ENCODE results near the gene ARFGEF3. TPM values are rescaled to one million over a fixed set of nuclear protein-coding genes. Genes with fewer than 3 reads are reported as not detected.
"Not testable (repeated sequence)": the region's sequence is repeated elsewhere in the genome, so short reads cannot be mapped to it uniquely, and the experiment has no call there.

ARFGEF3 gene
- total RNA-seq, 1 donor from 2014 or later: 3.8 TPM

DNA sequence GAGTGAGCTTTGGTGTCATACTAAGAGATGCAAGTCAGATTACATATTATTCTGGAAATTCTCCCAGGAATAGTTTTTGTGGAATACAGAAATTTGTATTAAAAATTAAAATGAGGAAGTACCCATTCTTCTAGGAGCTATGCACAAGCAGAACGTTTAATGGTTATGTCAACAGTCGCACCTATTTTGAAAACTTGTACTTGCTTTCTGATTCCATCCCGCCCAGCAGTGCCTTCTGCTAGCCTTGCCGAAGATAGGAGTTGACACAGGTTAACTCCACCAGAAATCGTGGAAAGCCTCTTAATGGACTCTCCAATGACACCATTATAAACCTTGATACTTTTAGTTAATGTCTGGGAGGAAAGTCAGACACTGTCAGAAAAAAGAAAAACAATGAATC, 49.9 kb downstream of the ARFGEF3 start:
- Mint-ChIP-seq H3K36me3 (no peaks in the 10 kb centered on the region), H3K9me3 (no peaks in the 10 kb centered on the region), H3K4me1 (peaks cover 6% of the 10 kb centered on the region), H3K4me3 (no peak overlapping the region), H3K27ac (no peak overlapping the region), H3K27me3 (ENCODE audit: insufficient read depth, low read depth) (no peaks in the 10 kb centered on the region)
- DNase-seq (ENCODE audit: low spot score): no peak
- no peaks in the 10 kb centered on the region for H3K4me1 ChIP-seq
- H3K36me3 ChIP-seq: no peaks in the 10 kb centered on the region
- TF ChIP-seq, protein P1, sequence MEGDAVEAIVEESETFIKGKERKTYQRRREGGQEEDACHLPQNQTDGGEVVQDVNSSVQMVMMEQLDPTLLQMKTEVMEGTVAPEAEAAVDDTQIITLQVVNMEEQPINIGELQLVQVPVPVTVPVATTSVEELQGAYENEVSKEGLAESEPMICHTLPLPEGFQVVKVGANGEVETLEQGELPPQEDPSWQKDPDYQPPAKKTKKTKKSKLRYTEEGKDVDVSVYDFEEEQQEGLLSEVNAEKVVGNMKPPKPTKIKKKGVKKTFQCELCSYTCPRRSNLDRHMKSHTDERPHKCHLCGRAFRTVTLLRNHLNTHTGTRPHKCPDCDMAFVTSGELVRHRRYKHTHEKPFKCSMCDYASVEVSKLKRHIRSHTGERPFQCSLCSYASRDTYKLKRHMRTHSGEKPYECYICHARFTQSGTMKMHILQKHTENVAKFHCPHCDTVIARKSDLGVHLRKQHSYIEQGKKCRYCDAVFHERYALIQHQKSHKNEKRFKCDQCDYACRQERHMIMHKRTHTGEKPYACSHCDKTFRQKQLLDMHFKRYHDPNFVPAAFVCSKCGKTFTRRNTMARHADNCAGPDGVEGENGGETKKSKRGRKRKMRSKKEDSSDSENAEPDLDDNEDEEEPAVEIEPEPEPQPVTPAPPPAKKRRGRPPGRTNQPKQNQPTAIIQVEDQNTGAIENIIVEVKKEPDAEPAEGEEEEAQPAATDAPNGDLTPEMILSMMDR (IDR thresholded peaks at IDR 0.05): no peak
- TF ChIP-seq EZH2phosphoT487 (IDR thresholded peaks at IDR 0.05) (no peak), EZH2 (IDR thresholded peaks at IDR 0.05) (no peak)
- no peak overlapping the region for H3K4me3 ChIP-seq
- H3K79me2 ChIP-seq (ENCODE audit: low read depth): no peaks in the 10 kb centered on the region
- no peak overlapping the region for H3K9ac ChIP-seq
- no peaks in the 10 kb centered on the region for H3K9me3 ChIP-seq (ENCODE audit: low read depth)
- no peak overlapping the region for H2AFZ ChIP-seq (replicated peaks)
- no peak overlapping the region for H3K27ac ChIP-seq
- no peaks in the 10 kb centered on the region for H3F3A ChIP-seq (ENCODE audit: low read depth)
- no peak overlapping the region for H3K4me2 ChIP-seq
- no peaks in the 10 kb centered on the region for H3K27me3 ChIP-seq
- H4K20me1 ChIP-seq (ENCODE audit: low read depth): no peaks in the 10 kb centered on the region

DNA sequence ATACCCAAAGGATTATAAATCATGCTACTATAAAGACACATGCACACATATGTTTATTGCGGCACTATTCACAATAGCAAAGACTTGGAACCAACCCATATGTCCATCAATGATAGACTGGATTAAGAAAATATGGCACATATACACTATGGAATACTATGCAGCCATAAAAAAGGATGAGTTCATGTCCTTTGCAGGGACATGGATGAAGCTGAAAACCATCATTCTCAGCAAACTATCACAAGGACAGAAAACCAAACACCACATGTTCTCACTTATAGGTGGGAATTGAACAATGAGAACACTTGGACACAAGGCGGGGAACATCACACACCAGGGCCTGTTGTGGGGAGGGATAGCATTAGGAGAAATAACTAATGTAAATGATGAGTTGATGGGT, 50.8 kb downstream of the ARFGEF3 start:
- H3K27me3 Mint-ChIP-seq (ENCODE audit: insufficient read depth, low read depth); H3F3A ChIP-seq (ENCODE audit: low read depth); H4K20me1 ChIP-seq (ENCODE audit: low read depth); H3K36me3 Mint-ChIP-seq; H3K4me1 Mint-ChIP-seq; H3K4me3 ChIP-seq; H3K4me2 ChIP-seq; H3K36me3 ChIP-seq; H3K9ac ChIP-seq; H3K4me3 Mint-ChIP-seq; H3K9me3 Mint-ChIP-seq; H3K27ac ChIP-seq; H3K79me2 ChIP-seq (ENCODE audit: low read depth); H2AFZ ChIP-seq (replicated peaks); H3K9me3 ChIP-seq (ENCODE audit: low read depth); H3K27ac Mint-ChIP-seq; DNase-seq (ENCODE audit: low spot score); H3K4me1 ChIP-seq; H3K27me3 ChIP-seq: not testable (repeated sequence)

DNA sequence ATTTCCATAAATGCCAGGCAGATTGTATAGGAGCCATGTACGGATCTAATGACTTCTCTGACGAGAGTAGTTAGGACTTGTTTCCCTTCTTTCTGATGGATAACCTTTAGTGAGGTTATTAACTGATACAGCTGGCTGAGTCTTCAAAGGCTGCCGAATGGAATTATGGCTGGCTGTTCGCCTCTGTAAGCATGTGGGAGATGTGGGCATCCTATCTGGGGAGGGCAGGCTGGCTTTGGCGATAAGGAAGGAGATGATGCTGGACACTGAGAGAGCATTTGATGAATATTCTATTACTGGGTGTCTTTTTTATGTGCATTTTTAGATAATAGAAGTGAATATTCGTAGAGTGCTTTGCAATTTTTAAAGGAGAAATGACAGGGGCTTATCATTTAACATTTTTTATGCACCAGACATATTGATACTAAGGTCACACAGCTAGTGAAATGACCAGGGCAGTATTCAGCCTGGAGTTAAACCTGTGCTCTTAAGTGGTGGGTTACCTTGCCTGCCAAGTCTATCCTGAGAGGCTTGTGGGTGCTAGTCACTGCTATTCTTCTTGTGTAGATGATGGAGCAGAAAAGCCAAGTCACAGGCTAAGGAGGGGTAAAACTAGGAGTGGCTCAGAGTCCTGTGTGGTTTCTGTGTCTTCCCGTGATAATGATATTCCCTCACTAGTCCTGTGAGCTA, 53.5 kb downstream of the ARFGEF3 start:
- peaks cover 2% of the 10 kb centered on the region for H3K27me3 Mint-ChIP-seq (ENCODE audit: insufficient read depth, low read depth)
- Histone ChIP-seq H3K4me1 (no peaks in the 10 kb centered on the region), H3K9ac (no peak overlapping the region), H3K27me3 (no peaks in the 10 kb centered on the region), H3K4me2 (no peak overlapping the region), H3K27ac (no peak overlapping the region), H3K36me3 (no peaks in the 10 kb centered on the region), H3K79me2 (ENCODE audit: low read depth) (no peaks in the 10 kb centered on the region), H4K20me1 (ENCODE audit: low read depth) (no peaks in the 10 kb centered on the region), H3K9me3 (ENCODE audit: low read depth) (no peaks in the 10 kb centered on the region), H2AFZ (replicated peaks) (no peak overlapping the region), H3F3A (ENCODE audit: low read depth) (no peaks in the 10 kb centered on the region), H3K4me3 (no peak overlapping the region)
- TF ChIP-seq EZH2 (IDR thresholded peaks at IDR 0.05): no peak
- no peak for TF ChIP-seq EZH2phosphoT487 (IDR thresholded peaks at IDR 0.05)
- TF ChIP-seq, protein P1 (IDR thresholded peaks at IDR 0.05): no peak
- no peak overlapping the region for H3K4me3 Mint-ChIP-seq
- H3K9me3 Mint-ChIP-seq: no peaks in the 10 kb centered on the region
- H3K27ac Mint-ChIP-seq: no peak overlapping the region
- H3K4me1 Mint-ChIP-seq: no peaks in the 10 kb centered on the region
- no peaks in the 10 kb centered on the region for H3K36me3 Mint-ChIP-seq
- no peak for DNase-seq (ENCODE audit: low spot score)

DNA sequence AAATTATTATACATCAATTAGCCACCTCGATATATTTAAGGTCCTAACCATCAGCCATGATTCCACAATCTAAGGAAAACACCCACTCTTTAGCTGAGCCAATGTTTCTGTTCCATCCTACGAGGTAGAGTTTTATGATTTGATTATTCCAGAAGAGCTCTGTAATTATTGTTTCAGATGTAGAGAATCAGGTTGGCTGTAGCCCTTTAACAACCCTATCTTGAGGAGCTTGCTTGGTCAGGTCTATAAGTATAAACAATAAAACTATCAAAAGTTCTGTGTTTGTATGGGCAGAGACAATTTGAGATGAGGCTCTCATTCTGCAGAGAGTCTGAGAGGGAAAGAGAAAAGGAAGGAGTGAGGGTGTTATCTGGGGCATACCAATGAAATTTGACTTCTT, 56.7 kb downstream of the ARFGEF3 start, which contains the start of gene PBOV1:
Gene PBOV1 (minus strand): TSS at position 43 of the 400 bp plus-strand sequence. CDS start 96 bp downstream, outside the sequence.
- no peak within 1 kb of the TSS for H3K27ac Mint-ChIP-seq
- Histone ChIP-seq H3K9ac (no peak within 1 kb of the TSS), H2AFZ (replicated peaks) (no peak within 1 kb of the TSS), H3K4me3 (no peak within 1 kb of the TSS), H3K4me1 (no peaks in the 10 kb centered on the region), H3F3A (ENCODE audit: low read depth) (no peaks in the 10 kb centered on the region), H4K20me1 (ENCODE audit: low read depth) (no peaks in the 10 kb centered on the region), H3K27me3 (no peaks in the 10 kb centered on the region), H3K79me2 (ENCODE audit: low read depth) (no peaks in the 10 kb centered on the region), H3K27ac (no peak within 1 kb of the TSS), H3K4me2 (no peak within 1 kb of the TSS), H3K9me3 (ENCODE audit: low read depth) (no peaks in the 10 kb centered on the region), H3K36me3 (no peaks in the 10 kb centered on the region)
- no peaks in the 10 kb centered on the region for H3K9me3 Mint-ChIP-seq
- H3K27me3 Mint-ChIP-seq (ENCODE audit: insufficient read depth, low read depth): peaks cover 6% of the 10 kb centered on the region
- H3K4me1 Mint-ChIP-seq: no peaks in the 10 kb centered on the region
- TF ChIP-seq, protein P1 (IDR thresholded peaks at IDR 0.05): no peak
- TF ChIP-seq EZH2phosphoT487 (IDR thresholded peaks at IDR 0.05): no peak
- no peak for TF ChIP-seq EZH2 (IDR thresholded peaks at IDR 0.05)
- DNase-seq (ENCODE audit: low spot score): no peak
- no peaks in the 10 kb centered on the region for H3K36me3 Mint-ChIP-seq
- no peak within 1 kb of the TSS for H3K4me3 Mint-ChIP-seq
